Omental fat pad (tissue), 4 donors: ENCODE data around the gene NDE1. TPM values are rescaled to one million over a fixed set of nuclear protein-coding genes. Genes with fewer than 3 reads are reported as not detected.
"Not testable (repeated sequence)": the region's sequence is repeated elsewhere in the genome, so short reads cannot be mapped to it uniquely, and the experiment has no call there.

Source experiments
- ATAC-seq: fragments of 150-250 bp; one replicate; pipeline ENCODE4 v1.9.1; 2016; ENCODE audit warnings: mild to moderate bottlenecking, moderate library complexity; ENCODE audit not compliant: low FRiP score
- DNase-seq: peaks from one replicate; pipeline ENCODE4 v3.0.0-alpha.2; 2019; ENCODE audit warnings: low spot score
- total RNA-seq, 4 donors: library from RNA; depleted of rRNA; stranded (reverse); fragments of >200 nt; gene quantifications; one replicate each; pipeline ENCODE4 v1.1.0, GENCODE V29; 2016
- TF ChIP-seq, protein P1 (sequence below), 3 donors: fragments of 450-650 bp; IDR thresholded peaks; one replicate each; pipeline ENCODE4 v1.5.1; 2016 to 2017; ENCODE audit warnings: antibody characterized with exemption in 3 of 3, mild to moderate bottlenecking in 3 of 3, moderate library complexity in 2 of 3

The NDE1 gene
- total RNA-seq, 4 donors from 2014 or later = 11.9 to 26.2 (median 21.2) TPM

- DNase-seq = no peak
- ATAC-seq = no peak
- TF ChIP-seq, protein P1, sequence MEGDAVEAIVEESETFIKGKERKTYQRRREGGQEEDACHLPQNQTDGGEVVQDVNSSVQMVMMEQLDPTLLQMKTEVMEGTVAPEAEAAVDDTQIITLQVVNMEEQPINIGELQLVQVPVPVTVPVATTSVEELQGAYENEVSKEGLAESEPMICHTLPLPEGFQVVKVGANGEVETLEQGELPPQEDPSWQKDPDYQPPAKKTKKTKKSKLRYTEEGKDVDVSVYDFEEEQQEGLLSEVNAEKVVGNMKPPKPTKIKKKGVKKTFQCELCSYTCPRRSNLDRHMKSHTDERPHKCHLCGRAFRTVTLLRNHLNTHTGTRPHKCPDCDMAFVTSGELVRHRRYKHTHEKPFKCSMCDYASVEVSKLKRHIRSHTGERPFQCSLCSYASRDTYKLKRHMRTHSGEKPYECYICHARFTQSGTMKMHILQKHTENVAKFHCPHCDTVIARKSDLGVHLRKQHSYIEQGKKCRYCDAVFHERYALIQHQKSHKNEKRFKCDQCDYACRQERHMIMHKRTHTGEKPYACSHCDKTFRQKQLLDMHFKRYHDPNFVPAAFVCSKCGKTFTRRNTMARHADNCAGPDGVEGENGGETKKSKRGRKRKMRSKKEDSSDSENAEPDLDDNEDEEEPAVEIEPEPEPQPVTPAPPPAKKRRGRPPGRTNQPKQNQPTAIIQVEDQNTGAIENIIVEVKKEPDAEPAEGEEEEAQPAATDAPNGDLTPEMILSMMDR (IDR thresholded peaks at IDR 0.05) = no peak
These were observed 4.5 kb downstream of the NDE1 start for GRCh38 chr16:15654591-15654990.

DNA sequence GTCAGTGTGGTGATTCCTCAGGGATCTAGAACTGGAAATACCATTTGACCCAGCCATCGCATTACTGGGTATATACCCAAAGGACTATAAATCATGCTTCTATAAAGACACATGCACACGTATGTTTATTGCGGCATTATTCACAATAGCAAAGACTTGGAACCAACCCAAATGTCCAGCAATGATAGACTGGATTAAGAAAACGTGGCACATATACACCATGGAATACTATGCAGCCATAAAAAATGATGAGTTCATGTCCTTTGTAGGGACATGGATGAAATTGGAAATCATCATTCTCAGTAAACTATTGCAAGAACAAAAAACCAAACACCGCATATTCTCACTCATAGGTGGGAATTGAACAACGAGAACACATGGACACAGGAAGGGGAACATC, 5.5 kb downstream of the NDE1 start:
- DNase-seq, ATAC-seq: not testable (repeated sequence)

- no peak for ATAC-seq
- TF ChIP-seq, protein P1 (IDR thresholded peaks at IDR 0.05) = no peak
- DNase-seq = no peak
These were observed 8.1 kb downstream of the NDE1 start for GRCh38 chr16:15658149-15658548.

DNA sequence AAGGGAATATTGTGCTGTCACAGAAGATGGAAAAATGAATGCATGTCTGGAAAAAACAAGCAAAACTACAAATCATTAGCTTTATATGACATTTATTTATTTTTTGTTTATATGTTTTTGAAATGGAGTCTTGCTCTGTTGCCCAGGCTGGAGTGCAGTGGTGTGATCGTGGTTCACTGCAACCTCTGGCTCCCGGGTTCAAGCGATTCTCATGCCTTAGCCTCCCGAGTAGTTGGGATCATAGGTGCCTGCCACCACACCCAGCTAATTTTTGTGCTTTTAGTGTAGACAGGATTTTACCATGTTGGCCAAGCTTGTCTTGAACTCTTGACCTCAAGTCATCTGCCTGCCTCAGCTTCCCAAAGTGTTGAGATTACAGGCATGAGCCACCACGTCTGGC, 8.5 kb downstream of the NDE1 start:
- TF ChIP-seq, protein P1 (IDR thresholded peaks at IDR 0.05) = no peak
- no peak for DNase-seq
- ATAC-seq = no peak

- DNase-seq (no peak), ATAC-seq (no peak)
- TF ChIP-seq, protein P1 (IDR thresholded peaks at IDR 0.05) = no peak
These were observed 10.2 kb downstream of the NDE1 start for GRCh38 chr16:15660203-15660601.

DNA sequence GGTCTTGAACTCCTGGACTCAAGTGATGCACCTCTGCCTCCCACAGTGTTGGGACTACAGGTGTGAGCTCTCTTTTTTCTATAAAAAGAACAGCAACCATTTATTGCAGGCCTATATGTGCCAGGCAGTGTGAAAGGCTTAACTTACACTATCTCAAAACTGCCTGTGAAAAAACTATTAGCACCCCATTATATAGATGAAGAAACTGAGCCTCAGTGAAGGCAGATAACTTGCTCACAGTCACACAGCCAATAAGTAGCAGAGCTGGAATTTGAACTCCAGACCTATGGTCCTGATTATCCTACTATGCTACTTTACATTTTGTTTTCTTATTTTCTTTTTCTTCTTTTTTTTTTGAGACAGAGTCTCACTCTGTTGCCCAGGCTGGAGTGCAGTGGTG, 15.1 kb downstream of the NDE1 start:
- TF ChIP-seq, protein P1 (IDR thresholded peaks at IDR 0.05) = no peak
- ATAC-seq (no peak), DNase-seq (no peak)

- ATAC-seq = no peak
- DNase-seq = no peak
- TF ChIP-seq, protein P1 (IDR thresholded peaks at IDR 0.05) = no peak
These were observed 17.2 kb downstream of the NDE1 start for GRCh38 chr16:15667091-15667742.
